OCI-LY3 (cell line): ENCODE data around the gene IRF5.

ENCODE experiments used
- H2AFZ ChIP-seq: fragments of 200-600, 300-600 bp; shearing (Covaris generic); 2 replicates; pipeline ENCODE4 v1.6.0; 2014; ENCODE audit warnings: antibody characterized with exemption, low read depth, low read length
- H3K27ac ChIP-seq: fragments of 200-600, 300-600 bp; sonication (generic); 2 replicates; pipeline ENCODE4 v1.5.1; 2014; ENCODE audit warnings: mild to moderate bottlenecking, low read length, moderate library complexity, mixed read lengths
- H3K27me3 ChIP-seq: fragments of 200-600, 300-600 bp; sonication (generic); 2 replicates; pipeline ENCODE4 v1.6.1; 2014; ENCODE audit warnings: low read depth, low read length, mixed read lengths
- H3K36me3 ChIP-seq: fragments of 200-600, 300-600 bp; sonication (generic); replicated peaks from 2 replicates; pipeline ENCODE3; 2014; ENCODE audit warnings: low read depth, low read length, mixed read lengths
- H3K4me1 ChIP-seq: fragments of 300-600, 200-600 bp; sonication (generic); 2 replicates; pipeline ENCODE4 v1.6.1; 2014; ENCODE audit warnings: low read length, mixed read lengths
- H3K4me2 ChIP-seq: fragments of 200-600, 300-600 bp; sonication (generic); 2 replicates; pipeline ENCODE4 v1.6.1; 2014; ENCODE audit warnings: low read length, mixed read lengths
- H3K4me3 ChIP-seq: fragments of 300-600, 200-600 bp; sonication (generic); 2 replicates; pipeline ENCODE4 v1.5.1; 2014; ENCODE audit warnings: antibody characterized with exemption, mild to moderate bottlenecking, low read length, moderate library complexity
- H3K79me2 ChIP-seq: fragments of 300-600, 200-600 bp; shearing (Covaris generic); 2 replicates; pipeline ENCODE4 v1.6.1; 2014; ENCODE audit warnings: mild to moderate bottlenecking, low read length, mixed read lengths
- H3K9ac ChIP-seq: fragments of 300-600, 200-600 bp; shearing (Covaris generic); 2 replicates; pipeline ENCODE4 v1.6.0; 2014; ENCODE audit warnings: mild to moderate bottlenecking, low read length, moderate library complexity
- H3K9me3 ChIP-seq: fragments of 200-600, 300-600 bp; shearing (Covaris generic); 2 replicates; pipeline ENCODE4 v1.6.1; 2014; ENCODE audit warnings: low read length, mixed read lengths; ENCODE audit not compliant: insufficient read depth
- H4K20me1 ChIP-seq: fragments of 200-600, 300-600 bp; sonication (generic); 2 replicates; pipeline ENCODE4 v1.6.1; 2016; ENCODE audit warnings: low read length, mixed read lengths; ENCODE audit not compliant: insufficient read depth
- EZH2phosphoT487 ChIP-seq: fragments of 200-600 bp; shearing (Covaris generic); IDR thresholded peaks from 2 replicates; pipeline ENCODE4 v1.6.1; 2018; ENCODE audit warnings: antibody characterized with exemption, mixed run types, low read depth
- TF ChIP-seq, protein P1 (sequence below): fragments of 200-600, 300-600 bp; sonication (generic); IDR thresholded peaks from 2 replicates; pipeline ENCODE4 v1.5.1; 2014; ENCODE audit warnings: antibody characterized with exemption, low read length, low read depth

Gene IRF5

DNA sequence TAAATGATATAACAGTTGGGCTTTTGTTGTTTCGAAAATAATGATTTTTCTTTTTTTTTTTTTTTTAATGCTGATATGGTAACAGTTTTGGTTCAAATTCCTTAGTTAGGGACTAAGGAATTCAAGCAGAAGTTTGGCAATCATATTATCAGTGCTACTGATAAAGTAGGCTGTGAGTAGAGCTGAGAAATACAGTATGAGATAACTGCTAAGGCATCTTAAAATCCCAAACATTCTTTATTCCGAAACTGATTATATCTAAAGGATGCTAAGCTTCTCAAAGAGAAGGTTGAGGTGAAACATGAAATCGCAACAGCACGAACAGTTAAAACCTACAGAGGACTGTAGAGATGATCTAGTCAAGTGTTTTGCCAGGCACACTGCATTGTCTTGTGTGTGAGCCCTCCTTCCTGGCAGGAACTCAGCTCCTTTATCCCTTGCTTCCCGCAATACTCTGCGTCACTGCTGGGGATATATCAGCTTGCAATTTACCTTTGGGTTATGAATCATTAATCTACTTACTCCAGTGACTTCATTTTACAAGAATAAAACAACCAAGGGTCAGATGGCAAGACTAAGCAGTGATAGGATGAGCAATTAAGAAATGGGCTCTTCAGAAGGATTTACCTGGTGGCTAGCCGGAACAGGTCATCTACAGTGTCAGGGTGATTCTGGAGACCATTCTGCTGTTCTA lies 36.7 kb downstream of the IRF5 start:
- Histone ChIP-seq H3K4me3 (no peak overlapping the region), H3K79me2 (no peaks in the 10 kb centered on the region), H3K27ac (no peak overlapping the region), H3K4me1 (no peaks in the 10 kb centered on the region), H4K20me1 (no peaks in the 10 kb centered on the region), H3K9ac (no peak overlapping the region), H3K4me2 (no peak overlapping the region), H2AFZ (no peak overlapping the region), H3K36me3 (peaks cover 58% of the 10 kb centered on the region), H3K9me3 (no peaks in the 10 kb centered on the region), H3K27me3 (no peaks in the 10 kb centered on the region)
- TF ChIP-seq EZH2phosphoT487, result no peak
- TF ChIP-seq, protein P1, sequence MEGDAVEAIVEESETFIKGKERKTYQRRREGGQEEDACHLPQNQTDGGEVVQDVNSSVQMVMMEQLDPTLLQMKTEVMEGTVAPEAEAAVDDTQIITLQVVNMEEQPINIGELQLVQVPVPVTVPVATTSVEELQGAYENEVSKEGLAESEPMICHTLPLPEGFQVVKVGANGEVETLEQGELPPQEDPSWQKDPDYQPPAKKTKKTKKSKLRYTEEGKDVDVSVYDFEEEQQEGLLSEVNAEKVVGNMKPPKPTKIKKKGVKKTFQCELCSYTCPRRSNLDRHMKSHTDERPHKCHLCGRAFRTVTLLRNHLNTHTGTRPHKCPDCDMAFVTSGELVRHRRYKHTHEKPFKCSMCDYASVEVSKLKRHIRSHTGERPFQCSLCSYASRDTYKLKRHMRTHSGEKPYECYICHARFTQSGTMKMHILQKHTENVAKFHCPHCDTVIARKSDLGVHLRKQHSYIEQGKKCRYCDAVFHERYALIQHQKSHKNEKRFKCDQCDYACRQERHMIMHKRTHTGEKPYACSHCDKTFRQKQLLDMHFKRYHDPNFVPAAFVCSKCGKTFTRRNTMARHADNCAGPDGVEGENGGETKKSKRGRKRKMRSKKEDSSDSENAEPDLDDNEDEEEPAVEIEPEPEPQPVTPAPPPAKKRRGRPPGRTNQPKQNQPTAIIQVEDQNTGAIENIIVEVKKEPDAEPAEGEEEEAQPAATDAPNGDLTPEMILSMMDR, result no peak

DNA sequence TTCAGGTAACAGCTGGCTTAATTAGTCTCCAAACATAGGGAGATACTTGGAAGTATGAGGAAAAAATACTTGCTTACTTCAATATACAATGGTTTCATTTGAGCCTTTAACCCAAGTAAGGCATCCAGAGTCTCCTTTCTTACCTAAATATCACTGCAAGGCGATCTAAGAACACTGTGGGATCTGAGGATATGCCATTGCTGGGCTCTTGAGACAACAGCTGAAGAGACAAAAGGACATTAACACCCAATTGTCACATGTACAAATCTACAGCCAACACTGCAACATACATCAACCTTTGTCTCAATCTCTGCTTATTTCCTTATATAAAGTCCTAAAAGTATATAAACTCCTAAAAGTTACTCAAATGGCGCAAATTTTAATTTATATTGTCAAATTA lies 44.4 kb downstream of the IRF5 start:
- Histone ChIP-seq H4K20me1 (no peaks in the 10 kb centered on the region), H3K27me3 (no peaks in the 10 kb centered on the region), H3K4me2 (no peak overlapping the region), H3K4me1 (no peaks in the 10 kb centered on the region), H2AFZ (no peak overlapping the region), H3K9ac (no peak overlapping the region), H3K36me3 (peaks cover 72% of the 10 kb centered on the region), H3K9me3 (no peaks in the 10 kb centered on the region), H3K27ac (no peak overlapping the region), H3K79me2 (no peaks in the 10 kb centered on the region), H3K4me3 (no peak overlapping the region)
- TF ChIP-seq, protein P1, result no peak
- no peak for TF ChIP-seq EZH2phosphoT487

DNA sequence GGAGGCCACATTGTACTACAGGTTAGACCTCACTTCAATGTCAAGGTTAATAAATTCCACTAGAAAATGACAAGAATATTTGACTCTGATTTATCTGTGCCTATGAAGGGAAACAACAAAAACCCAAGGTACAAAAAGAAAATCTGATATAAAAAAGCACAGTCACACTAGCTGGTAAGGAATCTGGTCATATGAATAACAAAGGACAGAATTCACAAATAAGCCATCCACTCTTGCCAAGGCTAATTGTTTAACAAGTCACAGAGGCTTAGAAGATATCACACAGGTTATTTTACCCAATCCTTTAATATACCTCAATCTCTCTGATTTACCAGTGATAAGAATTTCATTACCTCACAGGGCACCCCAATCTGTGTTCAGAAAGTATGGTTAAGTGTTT lies 47.9 kb downstream of the IRF5 start:
- H2AFZ ChIP-seq, result no peak overlapping the region
- no peaks in the 10 kb centered on the region for H3K79me2 ChIP-seq
- peaks cover 75% of the 10 kb centered on the region for H3K36me3 ChIP-seq
- H3K9ac ChIP-seq, result no peak overlapping the region
- no peak for TF ChIP-seq EZH2phosphoT487
- TF ChIP-seq, protein P1, result no peak
- no peaks in the 10 kb centered on the region for H4K20me1 ChIP-seq
- no peaks in the 10 kb centered on the region for H3K4me1 ChIP-seq
- H3K4me2 ChIP-seq, result no peak overlapping the region
- no peak overlapping the region for H3K4me3 ChIP-seq
- H3K27me3 ChIP-seq, result no peaks in the 10 kb centered on the region
- no peaks in the 10 kb centered on the region for H3K9me3 ChIP-seq
- no peak overlapping the region for H3K27ac ChIP-seq

DNA sequence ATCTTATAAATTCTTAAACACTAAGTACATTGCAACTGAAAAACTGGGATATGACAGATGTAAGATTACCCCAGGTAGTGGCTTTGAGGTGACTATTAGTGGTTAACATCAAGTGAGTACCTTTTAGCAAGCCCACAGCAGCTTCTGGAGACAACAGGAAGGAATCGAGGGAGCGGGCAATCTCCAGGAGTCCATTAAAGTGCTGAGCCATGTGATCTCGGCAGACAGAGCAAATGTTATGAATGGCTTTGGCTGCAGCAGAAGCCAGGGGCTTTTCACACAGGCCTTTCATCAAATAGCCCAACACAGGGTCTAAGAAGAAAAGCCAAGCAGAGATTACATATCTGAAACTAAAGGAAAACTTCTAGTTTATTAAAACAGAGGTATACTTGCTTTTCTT lies 48.9 kb downstream of the IRF5 start:
- no peak overlapping the region for H2AFZ ChIP-seq
- H4K20me1 ChIP-seq, result no peaks in the 10 kb centered on the region
- H3K4me3 ChIP-seq, result no peak overlapping the region
- H3K4me1 ChIP-seq, result no peaks in the 10 kb centered on the region
- no peaks in the 10 kb centered on the region for H3K9me3 ChIP-seq
- H3K36me3 ChIP-seq, result peaks cover 72% of the 10 kb centered on the region
- H3K4me2 ChIP-seq, result no peak overlapping the region
- H3K9ac ChIP-seq, result no peak overlapping the region
- no peak overlapping the region for H3K27ac ChIP-seq
- TF ChIP-seq, protein P1, result no peak
- no peak for TF ChIP-seq EZH2phosphoT487
- H3K27me3 ChIP-seq, result no peaks in the 10 kb centered on the region
- no peaks in the 10 kb centered on the region for H3K79me2 ChIP-seq
